HG03460 (cell line): Measurements from ENCODE around the gene GRM6.
A peak's percentile ranks its signal among the peaks of the same experiment; 100 is the strongest.

Experiments
- ATAC-seq: cut with Tn5 transposase; IDR thresholded peaks from one replicate; pipeline ENCODE4 v1.9.1; 2021; ENCODE audit not compliant: unreplicated experiment

Gene GRM6

GRCh38 chr5:178994580-178995340, at the start of gene GRM6:
Gene GRM6 (minus strand): TSS chr5:178995320. CDS start chr5:178994944, 376 bp downstream.
- no peak for ATAC-seq

GRCh38 chr5:179044765-179045164, 49.6 kb upstream of the GRM6 start:
- no peak for ATAC-seq

GRCh38 chr5:179033004-179033580, 38.0 kb upstream of the GRM6 start:
- no peak for ATAC-seq

GRCh38 chr5:179023528-179024189, 28.5 kb upstream of the GRM6 start, which contains the start of gene ZNF879:
Gene ZNF879 (plus strand): TSS chr5:179023804. CDS start chr5:179025005, 1,201 bp downstream.
- ATAC-seq: peak; percentile 79

- ATAC-seq: no peak
These were observed 13.5 kb upstream of the GRM6 start for GRCh38 chr5:179008667-179009066.

- no peak for ATAC-seq
These were observed 11.4 kb upstream of the GRM6 start for GRCh38 chr5:179006564-179006963.

- no peak for ATAC-seq
These were observed 3.3 kb upstream of the GRM6 start for GRCh38 chr5:178998441-178998840.

- ATAC-seq: no peak
These were observed 2.1 kb upstream of the GRM6 start for GRCh38 chr5:178997191-178997590.

- ATAC-seq: no peak
These were observed 1.0 kb upstream of the GRM6 start for GRCh38 chr5:178996156-178996555.

GRCh38 chr5:178995341-178995690, 196 bp upstream of the GRM6 start:
- ATAC-seq: no peak

- ATAC-seq: no peak
These were observed 1.1 kb downstream of the GRM6 start for GRCh38 chr5:178993955-178994579.

GRCh38 chr5:178993236-178993765, 1.8 kb downstream of the GRM6 start:
- ATAC-seq: no peak

- ATAC-seq: no peak
These were observed 2.7 kb downstream of the GRM6 start for GRCh38 chr5:178992291-178992895.

GRCh38 chr5:178991190-178992145, 3.7 kb downstream of the GRM6 start:
- ATAC-seq: no peak

- ATAC-seq: no peak
These were observed 4.6 kb downstream of the GRM6 start for GRCh38 chr5:178990491-178990890.

- no peak for ATAC-seq
These were observed 5.8 kb downstream of the GRM6 start for GRCh38 chr5:178989311-178989710.

GRCh38 chr5:178988436-178989220, 6.5 kb downstream of the GRM6 start:
- ATAC-seq: no peak

- ATAC-seq: no peak
These were observed 8.7 kb downstream of the GRM6 start for GRCh38 chr5:178986326-178986960.
